Smooth muscle cell (in vitro differentiated cells): Measurements from ENCODE around the gene ALG6. TPM values are rescaled to one million over a fixed set of nuclear protein-coding genes. Genes with fewer than 3 reads are reported as not detected.

Experiments
- DNase-seq: peaks from one replicate; lab custom pipeline; 2025; ENCODE audit not compliant: unreplicated experiment; lab: John Stamatoyannopoulos, UW
- H2AFZ ChIP-seq: fragments of 200-600 bp; sonication (generic); 2 replicates; pipeline ENCODE4 v1.6.0; 2016; ENCODE audit warnings: antibody characterized with exemption, low read depth, mild to moderate bottlenecking
- H3F3A ChIP-seq: fragments of 200-600 bp; sonication (generic); 2 replicates; pipeline ENCODE4 v1.6.0; 2017; ENCODE audit warnings: antibody characterized with exemption, low read depth
- H3K27ac ChIP-seq: fragments of 200-600 bp; sonication (generic); 2 replicates; pipeline ENCODE4 v1.5.1; 2016; ENCODE audit warnings: low read depth, mild to moderate bottlenecking
- H3K27me3 ChIP-seq: fragments of 200-600 bp; sonication (generic); 2 replicates; pipeline ENCODE4 v1.6.1; 2016; ENCODE audit warnings: low read depth, mild to moderate bottlenecking
- H3K36me3 ChIP-seq: fragments of 200-600 bp; sonication (generic); 2 replicates; pipeline ENCODE4 v1.5.1; 2016; ENCODE audit warnings: low read depth
- H3K4me1 ChIP-seq: fragments of 200-600 bp; sonication (generic); 2 replicates; pipeline ENCODE4 v1.5.1; 2016; ENCODE audit warnings: low read depth
- H3K4me2 ChIP-seq: fragments of 200-600 bp; sonication (generic); 2 replicates; pipeline ENCODE4 v1.6.0; 2016; ENCODE audit warnings: mild to moderate bottlenecking
- H3K4me3 ChIP-seq: fragments of 200-600 bp; sonication (generic); 2 replicates; pipeline ENCODE4 v1.5.1; 2016; ENCODE audit warnings: mild to moderate bottlenecking
- H3K79me2 ChIP-seq: fragments of 200-600 bp; sonication (generic); 2 replicates; pipeline ENCODE4 v1.6.0; 2016; ENCODE audit warnings: low read depth, mild to moderate bottlenecking
- H3K9ac ChIP-seq: fragments of 200-600 bp; sonication (generic); 2 replicates; pipeline ENCODE4 v1.6.0; 2016; ENCODE audit warnings: low read depth
- H3K9me3 ChIP-seq: fragments of 200-600 bp; sonication (generic); replicated peaks from 2 replicates; pipeline ENCODE4 v1.5.1; 2016; ENCODE audit warnings: low read depth
- H4K20me1 ChIP-seq: fragments of 200-600 bp; sonication (generic); 2 replicates; pipeline ENCODE4 v1.6.0; 2016; ENCODE audit warnings: low read depth
- CTCF ChIP-seq: fragments of 200-600 bp; sonication (generic); IDR thresholded peaks from 2 replicates; pipeline ENCODE4 v1.5.1; 2017; ENCODE audit warnings: borderline replicate concordance, mild to moderate bottlenecking, antibody characterized with exemption; ENCODE audit not compliant: insufficient read depth, poor library complexity, severe bottlenecking
- WGBS: methylation state at CpG from one replicate; pipeline ENCODE4 v1.1.7; 2016; ENCODE audit warnings: low lambda C conversion rate; 5-methylcytosine and 5-hydroxymethylcytosine counted together
- polyA plus RNA-seq: library from polyadenylated mRNA; unstranded; fragments of >200 nt; fragmentation: Nextera tagmentation; extraction: Ambion mirVana; gene quantifications from 2 replicates; pipeline ENCODE4 v1.2.1, GENCODE V29; 2016
- total RNA-seq: library from RNA; depleted of rRNA; stranded (reverse); fragments of >200 nt; gene quantifications from 2 replicates; pipeline ENCODE4 v1.2.3, GENCODE V29; 2014

The ALG6 gene
- total and polyA plus RNA-seq, 2 experiments from 2014 or later = 11.9 to 20.6 TPM

GRCh38 chr1:63328122-63328521 lies 39.3 kb upstream of the ALG6 start:
- TF ChIP-seq CTCF = no peak
- H3K79me2 ChIP-seq = no peaks in the 10 kb centered on the region
- WGBS = 57% methylated on average over 8 of the region's 8 CpGs

GRCh38 chr1:63328781-63329180 lies 38.6 kb upstream of the ALG6 start:
- Histone ChIP-seq H4K20me1 (no peaks in the 10 kb centered on the region), H3K4me2 (no peak overlapping the region), H3K79me2 (no peaks in the 10 kb centered on the region), H3F3A (no peaks in the 10 kb centered on the region), H3K4me1 (peaks cover 13% of the 10 kb centered on the region), H3K4me3 (no peak overlapping the region), H3K27ac (no peak overlapping the region), H3K9ac (no peak overlapping the region), H3K27me3 (peaks cover 100% of the 10 kb centered on the region), H2AFZ (no peak overlapping the region), H3K9me3 (no peaks in the 10 kb centered on the region), H3K36me3 (no peaks in the 10 kb centered on the region)
- DNase-seq = no peak
- WGBS = 74% methylated on average over 9 of the region's 9 CpGs
- no peak for TF ChIP-seq CTCF

More at GRCh38 chr1:63328122-63328521, 39.3 kb upstream of the ALG6 start:
- no peak overlapping the region for H3K9ac ChIP-seq
- no peak overlapping the region for H3K4me2 ChIP-seq
- H4K20me1 ChIP-seq = no peaks in the 10 kb centered on the region
- H3K27me3 ChIP-seq = peaks cover 100% of the 10 kb centered on the region
- H3K36me3 ChIP-seq = no peaks in the 10 kb centered on the region
- H2AFZ ChIP-seq = no peak overlapping the region
- DNase-seq = no peak
- H3K4me3 ChIP-seq = no peak overlapping the region
- no peaks in the 10 kb centered on the region for H3F3A ChIP-seq
- no peaks in the 10 kb centered on the region for H3K9me3 ChIP-seq
- H3K27ac ChIP-seq = no peak overlapping the region
- peaks cover 13% of the 10 kb centered on the region for H3K4me1 ChIP-seq

- no peak overlapping the region for H3K27ac ChIP-seq
- H3F3A ChIP-seq = no peaks in the 10 kb centered on the region
- H3K4me3 ChIP-seq = no peak overlapping the region
- H3K4me1 ChIP-seq = peaks cover 13% of the 10 kb centered on the region
- no peaks in the 10 kb centered on the region for H4K20me1 ChIP-seq
- H3K79me2 ChIP-seq = no peaks in the 10 kb centered on the region
- no peaks in the 10 kb centered on the region for H3K9me3 ChIP-seq
- H2AFZ ChIP-seq = no peak overlapping the region
- 6% methylated on average over 49 of the region's 50 CpGs for WGBS
- H3K9ac ChIP-seq = no peak overlapping the region
- no peak for DNase-seq
- peak overlapping the region; percentile 45 for H3K4me2 ChIP-seq
- peaks cover 100% of the 10 kb centered on the region for H3K27me3 ChIP-seq
- no peaks in the 10 kb centered on the region for H3K36me3 ChIP-seq
- no peak for TF ChIP-seq CTCF
Observed at GRCh38 chr1:63329621-63330330, 37.7 kb upstream of the ALG6 start.
